HepG2 (cell line): Measurements from ENCODE around the gene NRSN2. TPM values are rescaled to one million over a fixed set of nuclear protein-coding genes. Genes with fewer than 3 reads are reported as not detected.

Source experiments
- AGO1 ChIP-seq: fragments of 200-400 bp; formaldehyde crosslinking; IDR thresholded peaks from 2 replicates; pipeline ENCODE4 v1.6.1; 2017; ENCODE audit warnings: mild to moderate bottlenecking, low read depth, low read length, moderate library complexity; ENCODE audit not compliant: poor library complexity, severe bottlenecking
- GZF1 ChIP-seq: sonication (generic); formaldehyde crosslinking; IDR thresholded peaks from 2 replicates; pipeline ENCODE4 v1.5.1; 2020; ENCODE audit warnings: mild to moderate bottlenecking, missing genetic modification reagents
- MYNN ChIP-seq: sonication (generic); formaldehyde crosslinking; IDR thresholded peaks from 2 replicates; pipeline ENCODE4 v1.4.0; 2020; ENCODE audit warnings: mild to moderate bottlenecking, low read depth, missing genetic modification reagents
- NFRKB ChIP-seq: fragments of 450-650 bp; IDR thresholded peaks from 2 replicates; pipeline ENCODE4 v1.6.1; 2017
- NR3C1 ChIP-seq: sonication (generic); formaldehyde crosslinking; IDR thresholded peaks from 2 replicates; pipeline ENCODE4 v1.4.0; 2020; ENCODE audit warnings: missing genetic modification reagents
- YY1 ChIP-seq: IDR thresholded peaks from 2 replicates; pipeline ENCODE4 v1.6.1; 2011; ENCODE audit warnings: low read length, low read depth, moderate library complexity, mild to moderate bottlenecking; ENCODE audit not compliant: insufficient read depth, insufficient replicate concordance
- ZBTB38 ChIP-seq: sonication (generic); formaldehyde crosslinking; IDR thresholded peaks from 2 replicates; pipeline ENCODE4 v1.5.1; 2020; ENCODE audit warnings: mild to moderate bottlenecking, missing genetic modification reagents
- ZFP37 ChIP-seq: sonication (generic); formaldehyde crosslinking; IDR thresholded peaks from 2 replicates; pipeline ENCODE4 v1.4.0; 2020; ENCODE audit warnings: missing genetic modification reagents, borderline replicate concordance
- ZFP90 ChIP-seq: sonication (generic); formaldehyde crosslinking; IDR thresholded peaks from 2 replicates; pipeline ENCODE4 v1.8.0; 2022; ENCODE audit warnings: missing genetic modification reagents, mild to moderate bottlenecking, inconsistent platforms, borderline replicate concordance
- ZNF614 ChIP-seq: IDR thresholded peaks from 2 replicates; pipeline ENCODE4 v1.6.1; 2018; ENCODE audit warnings: missing biosample characterization, missing genetic modification reagents, inconsistent platforms, borderline replicate concordance
- ZNF790 ChIP-seq: sonication (generic); formaldehyde crosslinking; IDR thresholded peaks from 2 replicates; pipeline ENCODE4 v1.8.0; 2022; ENCODE audit warnings: missing genetic modification reagents, mild to moderate bottlenecking, borderline replicate concordance
- ZNF891 ChIP-seq: sonication (generic); formaldehyde crosslinking; IDR thresholded peaks from 2 replicates; pipeline ENCODE4 v1.5.0; 2020; ENCODE audit warnings: mild to moderate bottlenecking, missing genetic modification reagents
- polyA plus RNA-seq, 8 experiments: library from polyadenylated mRNA; depleted of rRNA in 3 of 8; stranded (reverse) in 7 of 8; unstranded in 1 of 8; fragments of >200 nt; fragmentation: Illumina TruSeq in 4 of 8; extraction: Trizol in 4 of 8; gene quantifications; 2 replicates each; pipeline versions ENCODE4 v1.2.1 to v1.2.3, GENCODE V29; 2011 to 2016; ENCODE audit warnings: low read depth in 4 of 8, missing spikeins in 1 of 8, mixed read lengths in 1 of 8; ENCODE audit not compliant: insufficient read depth in 1 of 8
- total RNA-seq, 5 experiments: library from RNA; depleted of rRNA; stranded (reverse); fragments of >200 nt; fragmentation: Illumina TruSeq; extraction: Trizol; gene quantifications; 2 replicates each; pipeline ENCODE4 v1.2.3, GENCODE V29; 2016; ENCODE audit warnings: low read depth in 1 of 5
- TF ChIP-seq, protein P1 (sequence below): sonication (generic); formaldehyde crosslinking; IDR thresholded peaks from 2 replicates; pipeline ENCODE4 v1.4.0; 2020; ENCODE audit warnings: missing genetic modification reagents
- TF ChIP-seq, protein P2 (sequence below): sonication (generic); formaldehyde crosslinking; IDR thresholded peaks from 2 replicates; pipeline ENCODE4 v1.8.1; 2022; ENCODE audit warnings: mild to moderate bottlenecking, missing genetic modification reagents
- TF ChIP-seq, protein P3 (sequence below): sonication (generic); formaldehyde crosslinking; IDR thresholded peaks from 2 replicates; pipeline ENCODE4 v1.4.0; 2020; ENCODE audit warnings: mild to moderate bottlenecking, missing genetic modification reagents
- TF ChIP-seq, protein P4 (sequence below): sonication (generic); formaldehyde crosslinking; IDR thresholded peaks from 2 replicates; pipeline ENCODE4 v1.5.0; 2020; ENCODE audit warnings: mild to moderate bottlenecking, low read depth, missing genetic modification reagents, borderline replicate concordance
- TF ChIP-seq, protein P5 (sequence below): sonication (generic); formaldehyde crosslinking; IDR thresholded peaks from 2 replicates; pipeline ENCODE4 v1.5.1; 2020; ENCODE audit warnings: missing genetic modification reagents, mild to moderate bottlenecking, borderline replicate concordance
- TF ChIP-seq, protein P6 (sequence below): sonication (generic); formaldehyde crosslinking; IDR thresholded peaks from 2 replicates; pipeline ENCODE4 v1.5.1; 2020; ENCODE audit warnings: mild to moderate bottlenecking, missing genetic modification reagents, moderate library complexity
- TF ChIP-seq, protein P7 (sequence below): sonication (generic); formaldehyde crosslinking; IDR thresholded peaks from 2 replicates; pipeline ENCODE4 v1.5.1; 2020; ENCODE audit warnings: mild to moderate bottlenecking, moderate library complexity, missing genetic modification reagents

NRSN2 gene
- total and polyA plus RNA-seq, 2 of the 13 experiments (the other 11 are each of a cell fraction or from before 2014, with no cell fraction given), result 32.3 to 49.4 TPM

DNA sequence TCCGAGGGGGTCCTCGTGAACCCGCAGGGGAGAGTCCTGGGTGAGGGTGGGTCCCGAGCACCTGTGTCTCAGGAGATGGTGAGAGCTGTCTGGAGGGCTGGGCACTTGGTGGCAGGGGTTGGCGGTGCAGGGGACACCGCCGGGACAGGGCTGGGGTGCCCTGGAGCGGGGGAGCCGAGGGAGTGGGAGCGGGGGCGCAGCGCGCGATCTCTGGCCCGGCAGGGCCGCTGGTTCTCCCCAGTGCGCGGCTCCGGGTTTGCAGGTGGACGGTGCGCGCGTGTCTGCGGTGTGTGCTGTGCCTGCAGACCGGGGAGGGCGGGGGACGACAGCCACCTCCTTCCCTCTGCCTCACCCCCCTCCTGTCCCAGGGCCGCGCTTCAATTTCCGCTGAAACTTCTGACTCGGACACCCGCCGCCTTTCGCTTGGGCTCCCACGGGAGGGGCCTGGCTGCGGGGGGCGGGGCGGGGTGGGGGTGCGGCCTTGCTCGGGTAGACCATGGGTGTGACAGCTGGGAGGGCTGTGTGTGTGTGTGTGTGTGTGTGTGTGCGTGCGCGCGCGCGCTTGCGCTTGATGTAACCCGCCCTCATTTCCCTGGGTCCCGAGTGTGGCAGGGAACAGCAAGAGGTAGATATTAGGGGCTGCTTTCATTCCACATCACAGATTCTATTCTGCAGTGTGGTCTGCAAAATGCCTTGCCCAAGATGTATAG, 34.8 kb downstream of the NRSN2 start (continued):
- TF ChIP-seq, protein P1, sequence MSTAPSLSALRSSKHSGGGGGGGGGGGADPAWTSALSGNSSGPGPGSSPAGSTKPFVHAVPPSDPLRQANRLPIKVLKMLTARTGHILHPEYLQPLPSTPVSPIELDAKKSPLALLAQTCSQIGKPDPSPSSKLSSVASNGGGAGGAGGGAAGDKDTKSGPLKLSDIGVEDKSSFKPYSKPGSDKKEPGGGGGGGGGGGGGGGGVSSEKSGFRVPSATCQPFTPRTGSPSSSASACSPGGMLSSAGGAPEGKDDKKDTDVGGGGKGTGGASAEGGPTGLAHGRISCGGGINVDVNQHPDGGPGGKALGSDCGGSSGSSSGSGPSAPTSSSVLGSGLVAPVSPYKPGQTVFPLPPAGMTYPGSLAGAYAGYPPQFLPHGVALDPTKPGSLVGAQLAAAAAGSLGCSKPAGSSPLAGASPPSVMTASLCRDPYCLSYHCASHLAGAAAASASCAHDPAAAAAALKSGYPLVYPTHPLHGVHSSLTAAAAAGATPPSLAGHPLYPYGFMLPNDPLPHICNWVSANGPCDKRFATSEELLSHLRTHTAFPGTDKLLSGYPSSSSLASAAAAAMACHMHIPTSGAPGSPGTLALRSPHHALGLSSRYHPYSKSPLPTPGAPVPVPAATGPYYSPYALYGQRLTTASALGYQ (CRISPR knock-in tag), result peak; percentile 38; the same call in 1 of the 2 replicates
- TF ChIP-seq, protein P2, sequence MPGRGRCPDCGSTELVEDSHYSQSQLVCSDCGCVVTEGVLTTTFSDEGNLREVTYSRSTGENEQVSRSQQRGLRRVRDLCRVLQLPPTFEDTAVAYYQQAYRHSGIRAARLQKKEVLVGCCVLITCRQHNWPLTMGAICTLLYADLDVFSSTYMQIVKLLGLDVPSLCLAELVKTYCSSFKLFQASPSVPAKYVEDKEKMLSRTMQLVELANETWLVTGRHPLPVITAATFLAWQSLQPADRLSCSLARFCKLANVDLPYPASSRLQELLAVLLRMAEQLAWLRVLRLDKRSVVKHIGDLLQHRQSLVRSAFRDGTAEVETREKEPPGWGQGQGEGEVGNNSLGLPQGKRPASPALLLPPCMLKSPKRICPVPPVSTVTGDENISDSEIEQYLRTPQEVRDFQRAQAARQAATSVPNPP (CRISPR knock-in tag), result peak; percentile 69; the same call in 1 of the 2 replicates
- TF ChIP-seq ZNF790 (CRISPR knock-in tag) (peak; percentile 67; the same call in 1 of the 2 replicates), ZNF891 (CRISPR knock-in tag) (no peak; the same call in 1 of the 2 replicates), ZFP90 (CRISPR knock-in tag) (no peak), GZF1 (peak; percentile 59; the same call in 1 of the 2 replicates), ZBTB38 (CRISPR knock-in tag) (peak; percentile 65), AGO1 (no peak), NFRKB (no peak), NR3C1 (CRISPR knock-in tag) (no peak), ZFP37 (CRISPR knock-in tag) (0 out of 2 replicates have a peak, but pooled peaks have one; percentile 50), YY1 (peak; percentile 41), MYNN (CRISPR knock-in tag) (0 out of 2 replicates have a peak, but pooled peaks have one; percentile 2), ZNF614 (CRISPR knock-in tag) (no peak; the same call in 1 of the 2 replicates)
- TF ChIP-seq, protein P3, sequence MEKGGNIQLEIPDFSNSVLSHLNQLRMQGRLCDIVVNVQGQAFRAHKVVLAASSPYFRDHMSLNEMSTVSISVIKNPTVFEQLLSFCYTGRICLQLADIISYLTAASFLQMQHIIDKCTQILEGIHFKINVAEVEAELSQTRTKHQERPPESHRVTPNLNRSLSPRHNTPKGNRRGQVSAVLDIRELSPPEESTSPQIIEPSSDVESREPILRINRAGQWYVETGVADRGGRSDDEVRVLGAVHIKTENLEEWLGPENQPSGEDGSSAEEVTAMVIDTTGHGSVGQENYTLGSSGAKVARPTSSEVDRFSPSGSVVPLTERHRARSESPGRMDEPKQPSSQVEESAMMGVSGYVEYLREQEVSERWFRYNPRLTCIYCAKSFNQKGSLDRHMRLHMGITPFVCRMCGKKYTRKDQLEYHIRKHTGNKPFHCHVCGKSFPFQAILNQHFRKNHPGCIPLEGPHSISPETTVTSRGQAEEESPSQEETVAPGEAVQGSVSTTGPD (CRISPR knock-in tag), result no peak
- TF ChIP-seq, protein P4, sequence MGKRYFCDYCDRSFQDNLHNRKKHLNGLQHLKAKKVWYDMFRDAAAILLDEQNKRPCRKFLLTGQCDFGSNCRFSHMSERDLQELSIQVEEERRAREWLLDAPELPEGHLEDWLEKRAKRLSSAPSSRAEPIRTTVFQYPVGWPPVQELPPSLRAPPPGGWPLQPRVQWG (CRISPR knock-in tag), result 0 out of 2 replicates have a peak, but pooled peaks have one; percentile 6
- TF ChIP-seq, protein P5, sequence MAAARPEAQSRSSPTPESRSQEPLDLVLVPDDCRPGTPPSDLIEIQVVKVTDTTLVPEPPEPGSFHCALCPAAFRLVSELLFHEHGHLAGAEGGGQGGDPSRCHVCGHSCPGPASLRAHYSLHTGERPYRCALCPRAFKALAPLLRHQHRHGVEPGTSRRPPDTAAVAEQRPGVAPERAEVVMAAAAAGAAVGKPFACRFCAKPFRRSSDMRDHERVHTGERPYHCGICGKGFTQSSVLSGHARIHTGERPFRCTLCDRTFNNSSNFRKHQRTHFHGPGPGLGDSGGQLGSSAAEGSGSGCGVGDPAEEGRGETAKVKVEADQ (CRISPR knock-in tag), result no peak; the same call in 1 of the 2 replicates
- TF ChIP-seq, protein P6, sequence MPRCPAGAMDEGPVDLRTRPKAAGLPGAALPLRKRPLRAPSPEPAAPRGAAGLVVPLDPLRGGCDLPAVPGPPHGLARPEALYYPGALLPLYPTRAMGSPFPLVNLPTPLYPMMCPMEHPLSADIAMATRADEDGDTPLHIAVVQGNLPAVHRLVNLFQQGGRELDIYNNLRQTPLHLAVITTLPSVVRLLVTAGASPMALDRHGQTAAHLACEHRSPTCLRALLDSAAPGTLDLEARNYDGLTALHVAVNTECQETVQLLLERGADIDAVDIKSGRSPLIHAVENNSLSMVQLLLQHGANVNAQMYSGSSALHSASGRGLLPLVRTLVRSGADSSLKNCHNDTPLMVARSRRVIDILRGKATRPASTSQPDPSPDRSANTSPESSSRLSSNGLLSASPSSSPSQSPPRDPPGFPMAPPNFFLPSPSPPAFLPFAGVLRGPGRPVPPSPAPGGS (CRISPR knock-in tag), result no peak
- TF ChIP-seq, protein P7, sequence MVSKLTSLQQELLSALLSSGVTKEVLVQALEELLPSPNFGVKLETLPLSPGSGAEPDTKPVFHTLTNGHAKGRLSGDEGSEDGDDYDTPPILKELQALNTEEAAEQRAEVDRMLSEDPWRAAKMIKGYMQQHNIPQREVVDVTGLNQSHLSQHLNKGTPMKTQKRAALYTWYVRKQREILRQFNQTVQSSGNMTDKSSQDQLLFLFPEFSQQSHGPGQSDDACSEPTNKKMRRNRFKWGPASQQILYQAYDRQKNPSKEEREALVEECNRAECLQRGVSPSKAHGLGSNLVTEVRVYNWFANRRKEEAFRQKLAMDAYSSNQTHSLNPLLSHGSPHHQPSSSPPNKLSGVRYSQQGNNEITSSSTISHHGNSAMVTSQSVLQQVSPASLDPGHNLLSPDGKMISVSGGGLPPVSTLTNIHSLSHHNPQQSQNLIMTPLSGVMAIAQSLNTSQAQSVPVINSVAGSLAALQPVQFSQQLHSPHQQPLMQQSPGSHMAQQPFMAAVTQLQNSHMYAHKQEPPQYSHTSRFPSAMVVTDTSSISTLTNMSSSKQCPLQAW (CRISPR knock-in tag), result no peak
